Measurements from ENCODE around the gene SP4.

DNA sequence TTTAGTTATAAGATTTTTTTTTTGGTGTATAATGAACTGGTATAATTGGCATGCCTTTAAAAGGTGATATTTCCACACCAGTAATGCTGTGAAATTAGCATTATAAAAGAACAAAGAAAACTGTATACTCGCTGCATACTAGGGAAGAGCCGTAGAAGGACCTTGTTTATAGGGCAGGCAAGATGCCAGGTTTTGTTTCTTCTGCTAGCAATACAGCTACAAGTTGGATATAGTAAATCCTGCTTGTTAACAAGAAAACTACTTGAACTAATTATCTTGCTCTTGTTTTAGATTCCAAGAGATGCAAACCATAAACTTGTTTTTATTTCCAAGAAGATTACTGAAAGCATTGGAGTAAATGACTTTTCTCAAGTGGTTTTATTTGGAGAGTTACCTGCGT is 116.8 kb downstream of the SP4 start:
- no peak for TF ChIP-seq NFRKB (IDR thresholded peaks at IDR 0.05)
- TF ChIP-seq SP1 (IDR thresholded peaks at IDR 0.05) = no peak
- no peak for TF ChIP-seq ZNF384 (IDR thresholded peaks at IDR 0.05)
- TF ChIP-seq TARDBP (IDR thresholded peaks at IDR 0.05) = no peak
- TF ChIP-seq FOXM1 (IDR thresholded peaks at IDR 0.05; ENCODE audit: borderline replicate concordance) = no peak
- no peak for TF ChIP-seq FOXA1 (IDR thresholded peaks at IDR 0.05)
- no peak for TF ChIP-seq ELF4 (IDR thresholded peaks at IDR 0.05)
- no peak for TF ChIP-seq PKNOX1 (IDR thresholded peaks at IDR 0.05)
- no peak for TF ChIP-seq CTBP1 (IDR thresholded peaks at IDR 0.05; ENCODE audit: borderline replicate concordance)
- TF ChIP-seq BHLHE40 (IDR thresholded peaks at IDR 0.05; ENCODE audit: borderline replicate concordance) = no peak
- no peak for TF ChIP-seq HDGF (IDR thresholded peaks at IDR 0.05; ENCODE audit: borderline replicate concordance)
- no peak for TF ChIP-seq SUZ12 (IDR thresholded peaks at IDR 0.05)
- TF ChIP-seq FOXK2 (IDR thresholded peaks at IDR 0.05) = no peak
- TF ChIP-seq L3MBTL2 (conservative IDR thresholded peaks at IDR 0.05) = no peak
